ENCODE data around the gene MKRN3.

Gene MKRN3

GRCh38 chr15:23565395-23566070, at the start of gene MKRN3:
TSS of gene MKRN3 (plus strand) at chr15:23565674. CDS start at chr15:23565783, 109 bp downstream.
- DNase-seq = peak; percentile 16 to 22

- no peak for DNase-seq
Measured at GRCh38 chr15:23516866-23517265, 48.6 kb upstream of the MKRN3 start.

DNA sequence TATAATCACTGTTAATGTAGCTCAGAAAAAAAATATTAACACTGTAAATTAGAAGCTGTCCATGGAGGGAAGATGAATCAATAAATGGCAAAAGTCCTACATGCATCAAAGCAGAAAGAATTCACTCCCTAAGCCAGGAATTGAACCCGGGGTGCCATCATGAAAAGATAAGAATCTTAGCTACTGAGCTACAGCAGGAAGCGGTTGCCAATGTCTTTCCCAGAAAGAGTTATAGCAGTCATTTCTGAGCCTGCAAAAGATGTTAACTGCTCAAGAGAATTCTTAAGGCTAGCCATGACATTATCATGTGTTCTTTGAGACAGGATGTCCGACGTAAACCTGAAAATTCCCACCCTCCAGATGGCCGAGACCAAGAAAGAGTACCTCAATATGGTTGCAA, 47.4 kb upstream of the MKRN3 start:
- no peak for DNase-seq

- no peak for DNase-seq
Measured at GRCh38 chr15:23524816-23525215, 40.7 kb upstream of the MKRN3 start.

GRCh38 chr15:23529891-23530290, 35.6 kb upstream of the MKRN3 start:
- DNase-seq = no peak

- DNase-seq = no peak
Measured at GRCh38 chr15:23532024-23532423, 33.5 kb upstream of the MKRN3 start.

DNA sequence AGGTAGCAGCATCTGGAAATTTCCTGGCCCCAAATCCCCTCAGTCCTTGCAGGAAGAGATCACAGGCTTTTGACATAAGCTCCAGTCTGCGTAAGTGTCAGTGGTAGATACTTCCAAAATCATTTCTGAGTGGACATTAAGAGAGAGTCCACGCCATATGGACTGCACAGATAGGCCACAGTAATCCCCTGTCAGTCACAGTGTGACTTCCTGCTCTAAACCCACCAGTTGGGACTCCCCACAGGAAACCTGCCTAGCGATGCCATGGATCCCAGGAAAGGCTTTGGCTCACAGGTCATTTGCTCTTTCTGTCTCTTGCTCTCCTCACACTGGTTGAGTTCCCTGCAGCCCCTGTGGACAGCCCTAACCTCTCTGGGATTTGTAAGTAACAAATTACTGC, 28.8 kb upstream of the MKRN3 start:
- no peak for DNase-seq

GRCh38 chr15:23538648-23539047, 26.8 kb upstream of the MKRN3 start:
- DNase-seq = no peak

GRCh38 chr15:23539892-23540291, 25.6 kb upstream of the MKRN3 start:
- no peak for DNase-seq

DNA sequence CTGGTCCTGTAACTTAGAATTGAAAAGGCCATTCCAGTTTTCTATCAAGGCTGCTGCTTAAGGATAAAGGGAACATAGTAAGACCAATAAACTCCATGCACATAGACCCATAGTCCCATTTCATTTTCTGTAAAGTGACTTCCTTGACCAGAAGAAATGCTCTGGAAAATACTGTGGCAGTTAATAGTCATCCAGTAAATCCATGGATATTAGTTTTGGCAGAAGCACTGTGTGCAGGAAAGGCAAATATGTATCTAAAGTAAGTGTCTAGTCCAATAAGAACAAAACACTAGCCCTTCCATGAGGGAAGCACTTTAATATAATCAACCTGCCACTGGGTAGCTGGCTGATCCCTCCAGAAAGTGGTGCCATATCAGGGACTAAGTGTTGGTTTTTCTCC, 19.3 kb upstream of the MKRN3 start:
- no peak for DNase-seq

DNA sequence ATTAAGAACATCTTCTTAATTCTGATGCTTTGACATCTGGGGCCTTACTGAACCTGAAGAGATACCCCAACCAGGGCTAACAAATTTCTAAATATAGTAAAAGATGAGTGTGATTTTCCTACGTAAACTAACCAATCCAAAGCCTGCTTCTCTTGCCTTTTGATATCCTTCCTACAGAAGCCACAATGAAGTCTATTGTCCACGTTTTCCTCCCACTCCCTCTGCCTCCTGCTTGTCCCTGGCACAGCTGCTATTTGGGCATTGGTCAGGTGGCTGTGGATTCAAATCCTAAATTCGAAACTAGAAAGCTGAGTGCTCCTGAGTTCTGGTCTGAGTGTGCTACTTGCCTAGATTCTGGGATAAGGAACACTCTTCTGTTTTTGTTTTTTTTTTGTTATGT, 17.4 kb upstream of the MKRN3 start:
- DNase-seq = no peak

DNA sequence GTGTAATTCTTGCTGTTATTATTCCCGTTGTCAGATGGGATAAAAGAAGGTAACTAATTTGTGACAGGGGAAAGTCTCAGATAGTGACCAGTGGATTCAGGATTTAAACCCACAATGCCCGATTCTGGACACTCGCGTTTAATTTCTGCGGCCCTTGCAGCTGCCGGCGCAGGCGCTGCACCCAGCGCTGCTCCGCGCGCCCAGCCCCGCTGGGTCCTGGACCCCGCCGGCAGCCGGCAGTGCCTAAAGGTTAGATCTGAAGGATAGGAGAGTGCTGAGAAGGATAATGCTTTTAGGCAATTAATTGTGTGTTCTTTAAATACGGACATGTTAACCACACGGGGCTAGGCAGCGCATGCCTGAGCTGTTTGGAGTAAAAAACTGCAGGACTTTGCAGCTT, 3.6 kb upstream of the MKRN3 start:
- no peak for DNase-seq

- DNase-seq = no peak
Measured at GRCh38 chr15:23564821-23565394, 566 bp upstream of the MKRN3 start.

DNA sequence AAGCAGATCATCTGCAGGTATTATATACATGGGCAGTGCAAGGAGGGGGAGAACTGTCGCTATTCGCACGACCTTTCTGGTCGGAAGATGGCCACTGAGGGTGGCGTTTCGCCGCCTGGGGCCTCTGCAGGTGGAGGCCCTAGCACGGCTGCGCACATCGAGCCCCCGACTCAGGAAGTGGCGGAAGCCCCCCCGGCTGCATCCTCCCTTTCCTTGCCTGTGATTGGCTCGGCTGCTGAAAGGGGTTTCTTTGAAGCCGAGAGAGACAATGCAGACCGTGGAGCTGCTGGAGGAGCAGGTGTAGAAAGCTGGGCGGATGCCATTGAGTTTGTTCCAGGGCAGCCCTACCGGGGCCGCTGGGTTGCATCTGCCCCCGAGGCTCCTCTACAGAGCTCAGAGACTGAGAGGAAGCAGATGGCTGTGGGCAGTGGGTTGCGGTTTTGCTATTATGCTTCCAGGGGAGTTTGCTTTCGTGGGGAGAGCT, 639 bp downstream of the MKRN3 start:
- peak; percentile 5 to 6 for DNase-seq

- DNase-seq = no peak
Measured at GRCh38 chr15:23566651-23567050, 1.2 kb downstream of the MKRN3 start.

GRCh38 chr15:23567921-23568320, 2.4 kb downstream of the MKRN3 start:
- no peak for DNase-seq

DNA sequence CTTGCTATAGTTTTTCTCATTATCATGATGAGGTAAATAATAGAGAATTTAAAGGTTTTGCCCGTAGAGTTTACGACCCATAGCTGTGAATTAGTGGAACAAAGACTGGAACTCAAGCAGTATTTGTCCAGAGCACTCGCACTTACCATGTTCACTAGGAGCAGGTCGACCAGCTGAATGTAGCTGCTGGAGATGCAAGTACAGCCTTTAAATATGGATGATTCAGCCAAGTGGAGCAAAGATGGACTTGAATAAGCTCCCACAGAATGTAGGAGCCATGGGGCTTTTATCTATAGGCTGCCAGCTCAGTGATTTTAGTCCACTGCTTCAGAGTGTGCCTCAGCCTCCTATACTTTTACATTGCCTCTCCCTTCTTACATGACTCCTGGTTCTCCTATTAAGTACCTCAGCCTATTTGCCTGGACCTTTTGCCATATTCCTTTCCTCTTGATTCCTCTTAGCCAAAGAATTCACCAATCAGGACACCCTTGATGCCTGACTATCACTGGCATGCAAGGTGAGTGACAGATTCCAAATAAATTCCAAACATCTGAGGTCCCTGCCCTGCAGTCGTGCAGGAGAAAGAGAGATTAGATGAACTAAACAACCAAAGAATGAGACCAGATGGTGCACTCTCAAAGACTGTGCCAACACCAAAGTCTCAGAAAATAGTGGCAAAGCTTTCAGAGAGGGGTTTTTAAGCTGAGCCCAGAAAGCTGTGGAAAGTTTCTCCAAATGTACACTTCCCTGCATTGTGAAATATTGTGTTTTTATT, 3.9 kb downstream of the MKRN3 start:
- DNase-seq = no peak

GRCh38 chr15:23570486-23570885, 5.0 kb downstream of the MKRN3 start:
- DNase-seq = no peak

DNA sequence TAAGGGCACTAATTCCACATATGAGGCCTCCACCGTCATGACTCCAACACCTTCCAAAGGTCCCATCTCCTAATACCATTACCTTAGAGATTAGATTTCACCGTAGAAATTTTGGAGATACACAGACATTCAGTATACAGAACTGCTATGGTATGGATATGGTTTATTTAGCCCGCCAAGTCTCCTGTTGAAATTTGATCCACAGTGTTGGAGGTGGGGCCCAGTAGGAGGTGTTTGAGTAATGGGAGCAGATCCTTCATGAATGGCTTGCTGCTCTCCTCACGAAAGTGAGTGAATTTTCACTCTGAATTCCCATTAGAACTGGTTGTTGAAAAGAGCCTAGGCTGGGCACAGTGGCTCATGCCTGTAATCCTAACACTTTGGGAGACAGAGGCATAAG, 7.4 kb downstream of the MKRN3 start:
- no peak for DNase-seq

DNA sequence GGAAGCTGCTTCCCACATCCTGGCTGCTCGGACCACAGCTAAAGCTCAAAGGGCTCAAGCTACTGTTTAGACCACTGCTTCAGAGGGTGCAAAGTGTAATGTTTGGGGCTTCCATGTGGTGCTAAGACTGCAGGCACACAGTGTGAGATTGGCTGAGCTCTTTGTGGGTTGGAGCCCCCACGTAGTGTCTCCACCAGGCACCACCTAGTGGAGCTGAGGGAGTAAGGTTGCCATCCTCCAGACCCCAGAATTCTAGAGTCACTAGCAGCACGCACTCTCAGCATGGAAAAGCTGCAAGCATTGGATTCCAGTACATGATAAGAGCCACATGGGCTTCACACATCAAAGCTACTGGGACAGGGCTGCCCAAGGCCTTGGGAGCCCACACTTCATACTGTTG, 9.3 kb downstream of the MKRN3 start:
- no peak for DNase-seq

DNA sequence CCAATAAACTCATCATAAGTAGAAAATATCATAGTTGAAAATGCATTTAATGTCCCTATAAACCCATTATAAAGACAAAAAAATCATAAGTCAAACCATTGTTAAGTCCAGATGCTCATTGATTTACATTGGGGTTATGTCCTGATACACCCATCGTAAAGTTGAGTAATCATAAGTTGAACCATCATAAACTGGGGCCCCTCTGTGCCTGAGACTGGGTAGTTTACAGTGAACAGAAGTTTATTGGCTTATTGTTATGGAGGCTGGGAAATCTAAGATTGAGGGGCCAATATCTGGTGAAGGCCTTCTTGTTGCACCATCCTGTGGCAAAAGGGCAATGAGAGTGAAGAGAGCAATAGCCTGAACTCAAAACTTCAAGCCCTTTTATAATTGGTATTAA, 10.6 kb downstream of the MKRN3 start:
- DNase-seq = no peak

GRCh38 chr15:23578521-23579150, 13.2 kb downstream of the MKRN3 start:
- no peak for DNase-seq

DNA sequence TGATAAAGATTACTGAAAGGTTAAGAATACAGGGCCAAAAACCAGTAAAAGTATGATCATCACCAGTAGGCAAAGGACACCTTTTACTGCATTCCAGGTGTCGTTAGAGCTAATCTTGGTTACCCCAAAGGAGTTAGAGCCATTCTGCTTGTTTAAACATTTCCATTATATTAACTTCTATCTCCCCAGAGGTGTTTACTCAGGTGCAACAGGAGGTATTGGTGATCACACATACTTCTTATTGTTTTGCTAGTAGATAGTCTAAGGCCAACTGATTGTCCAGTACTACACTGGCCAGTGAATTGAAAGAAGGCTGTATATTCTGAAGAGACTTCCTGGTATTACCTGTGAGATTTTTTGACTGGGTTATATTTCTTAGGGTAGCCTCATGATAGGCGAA, 22.8 kb downstream of the MKRN3 start:
- no peak for DNase-seq

- no peak for DNase-seq
Measured at GRCh38 chr15:23589012-23589411, 23.5 kb downstream of the MKRN3 start.
